ENCODE results near the gene HCFC1R1. TPM values are rescaled to one million over a fixed set of nuclear protein-coding genes. Genes with fewer than 3 reads are reported as not detected.

HCFC1R1 gene
- total RNA-seq, 1 experiment from 2014 or later: 61.3 TPM

GRCh38 chr16:3010510-3010909 is 13.2 kb downstream of the HCFC1R1 start:
- H2BK20ac ChIP-seq (ENCODE audit: low read depth, low read length, poor library complexity, severe bottlenecking): no peak overlapping the region
- no peak overlapping the region for H3K23ac ChIP-seq (ENCODE audit: insufficient read length, low read depth, low read length)
- no peak overlapping the region for H2BK120ac ChIP-seq (ENCODE audit: low read depth, low read length, poor library complexity, severe bottlenecking)
- no peak overlapping the region for H3K4ac ChIP-seq (ENCODE audit: low read depth, low read length)
- H3K18ac ChIP-seq (ENCODE audit: insufficient read length, low read depth, low read length): peak overlapping the region; percentile 38
- DNase-seq: no peak
- Mint-ChIP-seq H3K9me3 (no peaks in the 10 kb centered on the region), H3K27me3 (ENCODE audit: low read depth) (peaks cover 6% of the 10 kb centered on the region), H3K36me3 (ENCODE audit: insufficient read depth in 1 of 3, low read depth in 3 of 3) (peaks cover 11 to 21% (median 17%) of the 10 kb centered on the region in 3 experiments; a peak in 6 of 7 replicates), H3K4me1 (peaks cover 64 to 89% of the 10 kb centered on the region in 2 experiments), H3K4me3 (peak overlapping the region; percentile 66 to 79; a peak in 2 of 5 replicates), H3K27ac (peak overlapping the region; percentile 99 to 100 (median 100); a peak in 6 of 7 replicates)
- H3K27ac ChIP-seq (ENCODE audit: insufficient read length, low read depth, low read length): no peak overlapping the region
- H3K56ac ChIP-seq (ENCODE audit: insufficient read length, low read depth, low read length): no peak overlapping the region
- H2AFZ ChIP-seq (ENCODE audit: low read length): no peak overlapping the region
- H3K9ac ChIP-seq (ENCODE audit: extremely low read depth, insufficient read length, low read length): no peak overlapping the region
- H2BK5ac ChIP-seq (ENCODE audit: insufficient read length, low read length): no peak overlapping the region
- no peak overlapping the region for H4K5ac ChIP-seq (ENCODE audit: insufficient read length, low read depth, low read length)
- no peak overlapping the region for H3K4me2 ChIP-seq (ENCODE audit: insufficient read depth, insufficient read length, low read length)
- H3K23me2 ChIP-seq (ENCODE audit: insufficient read length, low read depth, low read length, poor library complexity, severe bottlenecking): peaks cover 19% of the 10 kb centered on the region
- peaks cover 11% of the 10 kb centered on the region; the same call in 1 of the 2 replicates for H3K4me1 ChIP-seq (ENCODE audit: insufficient read depth, low read length)
- no peak overlapping the region for H3T11ph ChIP-seq (ENCODE audit: low read length)
- no peak overlapping the region for H2AK5ac ChIP-seq (ENCODE audit: insufficient read length, low read length)
- no peaks in the 10 kb centered on the region for H3K9me3 ChIP-seq (ENCODE audit: control insufficient read depth, low read depth, low read length)
- peak overlapping the region; percentile 40 for H2BK12ac ChIP-seq (ENCODE audit: insufficient read length, low read depth, low read length)
- no CpG with 5 or more reads among the region's 8 CpGs for WGBS (ENCODE audit: extremely low coverage, insufficient read length, low lambda C conversion rate)
- H4K8ac ChIP-seq (replicated peaks; ENCODE audit: insufficient read length, low read depth, low read length): no peak overlapping the region
- no peaks in the 10 kb centered on the region for H3K27me3 ChIP-seq (ENCODE audit: insufficient read depth, low read length)
- H4K91ac ChIP-seq (ENCODE audit: insufficient read length, low read depth, low read length): no peak overlapping the region
- H3K79me2 ChIP-seq (ENCODE audit: insufficient read depth, low read length): no peaks in the 10 kb centered on the region
- no peak for TF ChIP-seq CTCF (conservative IDR thresholded peaks at IDR 0.05)
- no peak overlapping the region for H2BK15ac ChIP-seq (ENCODE audit: low read depth, low read length)
- no peaks in the 10 kb centered on the region for H3K79me1 ChIP-seq (ENCODE audit: insufficient read depth, low read depth, low read length, poor library complexity, severe bottlenecking)
- no peaks in the 10 kb centered on the region for H4K20me1 ChIP-seq (ENCODE audit: control insufficient read depth, insufficient read depth, insufficient read length)
- H3K14ac ChIP-seq (ENCODE audit: insufficient read depth, low read length): peak overlapping the region; percentile 27; the same call in 1 of the 2 replicates

Data from H9 (cell line).